Measurements from ENCODE around the gene AOC1.

DNA sequence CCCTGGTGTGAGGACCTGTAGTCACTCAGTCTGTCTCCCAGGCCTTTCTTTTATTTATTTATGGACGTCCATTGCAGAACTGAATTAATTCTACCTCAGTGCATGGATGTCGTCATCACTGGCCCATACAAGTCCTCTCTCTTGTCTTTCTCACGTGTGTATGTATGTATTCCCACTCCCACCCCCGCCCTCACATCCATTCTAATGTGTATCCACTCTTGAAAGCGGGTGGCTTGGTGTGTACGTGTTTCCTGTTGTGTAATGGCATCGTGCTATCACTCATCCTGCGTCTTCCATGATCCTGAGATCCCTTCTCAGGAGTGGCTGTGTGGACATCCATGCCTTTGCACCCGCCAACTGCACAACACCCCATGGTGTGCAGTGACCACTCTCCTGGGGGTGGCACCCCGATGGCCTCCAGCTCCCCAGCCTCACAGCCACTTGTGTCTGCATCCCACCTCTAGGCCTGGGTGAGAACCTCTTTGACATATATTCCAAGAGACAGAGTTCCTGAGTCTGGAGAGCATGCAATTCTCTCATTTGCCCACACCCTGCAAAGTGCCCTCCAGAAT lies 3.0 kb upstream of the AOC1 start:
- TF ChIP-seq CTCF (conservative IDR thresholded peaks at IDR 0.05; ENCODE audit: low read length) (no peak), EZH2phosphoT487 (IDR thresholded peaks at IDR 0.05; ENCODE audit: borderline replicate concordance) (no peak)
